ENCODE results near the gene NOVA1.

The NOVA1 gene

GRCh38 chr14:26429205-26429604 lies 168.6 kb downstream of the NOVA1 start:
- DNase-seq: no peak

- no peak for DNase-seq
Observed at GRCh38 chr14:26427097-26427496, 170.7 kb downstream of the NOVA1 start.

- no peak for DNase-seq
Observed at GRCh38 chr14:26424537-26424936, 173.3 kb downstream of the NOVA1 start.

GRCh38 chr14:26415618-26416123 lies 182.2 kb downstream of the NOVA1 start:
- DNase-seq: no peak

GRCh38 chr14:26414926-26415325 lies 182.9 kb downstream of the NOVA1 start:
- DNase-seq: no peak

- no peak for DNase-seq
Observed at GRCh38 chr14:26414103-26414502, 183.7 kb downstream of the NOVA1 start.

GRCh38 chr14:26412421-26412820 lies 185.4 kb downstream of the NOVA1 start:
- DNase-seq: no peak

GRCh38 chr14:26410189-26410685 lies 187.6 kb downstream of the NOVA1 start:
- no peak for DNase-seq

- DNase-seq: no peak
Observed at GRCh38 chr14:26404927-26405326, 192.9 kb downstream of the NOVA1 start.

GRCh38 chr14:26403760-26404159 lies 194.1 kb downstream of the NOVA1 start:
- no peak for DNase-seq

GRCh38 chr14:26402126-26402525 lies 195.7 kb downstream of the NOVA1 start:
- no peak for DNase-seq

- no peak for DNase-seq
Observed at GRCh38 chr14:26401179-26401968, 196.5 kb downstream of the NOVA1 start.

- no peak for DNase-seq
Observed at GRCh38 chr14:26400373-26400772, 197.5 kb downstream of the NOVA1 start.

- no peak for DNase-seq
Observed at GRCh38 chr14:26398616-26399015, 199.2 kb downstream of the NOVA1 start.

Data from suppressor macrophage treated with lipopolysaccharide for 1 hour (primary cell).